Measurements from ENCODE around the gene GABPB1. TPM values are rescaled to one million over a fixed set of nuclear protein-coding genes. Genes with fewer than 3 reads are reported as not detected.
A peak's percentile ranks its signal among the peaks of the same experiment; 100 is the strongest.

Gene GABPB1
- total and polyA plus RNA-seq, 7 donors, result 5.4 to 17.5 (median 11.4) TPM

DNA sequence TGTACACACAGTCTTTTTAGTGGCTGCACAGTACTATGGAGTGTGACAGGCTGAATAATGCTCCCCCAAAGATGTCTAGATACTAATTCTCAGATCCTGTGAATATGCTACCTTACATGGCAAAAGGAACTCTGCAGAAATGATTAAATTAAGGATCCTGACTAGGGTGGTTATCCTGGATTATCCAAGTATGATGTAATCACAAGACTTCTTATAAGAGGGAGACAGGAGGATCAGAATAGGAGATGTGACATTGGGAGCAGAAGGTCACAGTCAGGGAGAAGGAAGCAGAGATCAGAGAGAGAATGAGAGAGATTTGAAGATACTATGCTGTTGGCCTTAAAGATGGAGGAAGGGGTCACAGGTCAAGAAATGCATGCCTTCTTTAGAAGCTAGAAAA lies 34.5 kb downstream of the GABPB1 start:
- Histone ChIP-seq H3K27ac (no peak overlapping the region), H3K36me3 (no peaks in the 10 kb centered on the region), H3K4me1 (no peaks in the 10 kb centered on the region), H3K27me3 (no peaks in the 10 kb centered on the region), H3K9me3 (no peaks in the 10 kb centered on the region), H3K4me3 (no peak overlapping the region)
- TF ChIP-seq POLR2AphosphoS5 (IDR thresholded peaks at IDR 0.05) (no peak), EP300 (IDR thresholded peaks at IDR 0.05) (no peak), POLR2A (IDR thresholded peaks at IDR 0.05) (no peak)
- TF ChIP-seq, protein P1, sequence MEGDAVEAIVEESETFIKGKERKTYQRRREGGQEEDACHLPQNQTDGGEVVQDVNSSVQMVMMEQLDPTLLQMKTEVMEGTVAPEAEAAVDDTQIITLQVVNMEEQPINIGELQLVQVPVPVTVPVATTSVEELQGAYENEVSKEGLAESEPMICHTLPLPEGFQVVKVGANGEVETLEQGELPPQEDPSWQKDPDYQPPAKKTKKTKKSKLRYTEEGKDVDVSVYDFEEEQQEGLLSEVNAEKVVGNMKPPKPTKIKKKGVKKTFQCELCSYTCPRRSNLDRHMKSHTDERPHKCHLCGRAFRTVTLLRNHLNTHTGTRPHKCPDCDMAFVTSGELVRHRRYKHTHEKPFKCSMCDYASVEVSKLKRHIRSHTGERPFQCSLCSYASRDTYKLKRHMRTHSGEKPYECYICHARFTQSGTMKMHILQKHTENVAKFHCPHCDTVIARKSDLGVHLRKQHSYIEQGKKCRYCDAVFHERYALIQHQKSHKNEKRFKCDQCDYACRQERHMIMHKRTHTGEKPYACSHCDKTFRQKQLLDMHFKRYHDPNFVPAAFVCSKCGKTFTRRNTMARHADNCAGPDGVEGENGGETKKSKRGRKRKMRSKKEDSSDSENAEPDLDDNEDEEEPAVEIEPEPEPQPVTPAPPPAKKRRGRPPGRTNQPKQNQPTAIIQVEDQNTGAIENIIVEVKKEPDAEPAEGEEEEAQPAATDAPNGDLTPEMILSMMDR (IDR thresholded peaks at IDR 0.05), result no peak
- no peak for DNase-seq
- intact Hi-C loops (cut with DNase I), result no loop called here

GRCh38 chr15:50318697-50319096 lies 36.3 kb downstream of the GABPB1 start:
- Histone ChIP-seq H3K4me1 (no peaks in the 10 kb centered on the region), H3K27me3 (no peaks in the 10 kb centered on the region), H3K27ac (no peak overlapping the region), H3K9me3 (no peaks in the 10 kb centered on the region), H3K36me3 (no peaks in the 10 kb centered on the region), H3K4me3 (no peak overlapping the region)
- 83 to 90% methylated on average over 4 of the region's 4 CpGs for WGBS, 2 donors
- intact Hi-C loops (cut with DNase I), result no loop called here
- DNase-seq, result no peak
- TF ChIP-seq EP300 (IDR thresholded peaks at IDR 0.05) (no peak), POLR2AphosphoS5 (IDR thresholded peaks at IDR 0.05) (no peak), POLR2A (IDR thresholded peaks at IDR 0.05) (no peak)
- TF ChIP-seq, protein P1 (IDR thresholded peaks at IDR 0.05), result no peak

DNA sequence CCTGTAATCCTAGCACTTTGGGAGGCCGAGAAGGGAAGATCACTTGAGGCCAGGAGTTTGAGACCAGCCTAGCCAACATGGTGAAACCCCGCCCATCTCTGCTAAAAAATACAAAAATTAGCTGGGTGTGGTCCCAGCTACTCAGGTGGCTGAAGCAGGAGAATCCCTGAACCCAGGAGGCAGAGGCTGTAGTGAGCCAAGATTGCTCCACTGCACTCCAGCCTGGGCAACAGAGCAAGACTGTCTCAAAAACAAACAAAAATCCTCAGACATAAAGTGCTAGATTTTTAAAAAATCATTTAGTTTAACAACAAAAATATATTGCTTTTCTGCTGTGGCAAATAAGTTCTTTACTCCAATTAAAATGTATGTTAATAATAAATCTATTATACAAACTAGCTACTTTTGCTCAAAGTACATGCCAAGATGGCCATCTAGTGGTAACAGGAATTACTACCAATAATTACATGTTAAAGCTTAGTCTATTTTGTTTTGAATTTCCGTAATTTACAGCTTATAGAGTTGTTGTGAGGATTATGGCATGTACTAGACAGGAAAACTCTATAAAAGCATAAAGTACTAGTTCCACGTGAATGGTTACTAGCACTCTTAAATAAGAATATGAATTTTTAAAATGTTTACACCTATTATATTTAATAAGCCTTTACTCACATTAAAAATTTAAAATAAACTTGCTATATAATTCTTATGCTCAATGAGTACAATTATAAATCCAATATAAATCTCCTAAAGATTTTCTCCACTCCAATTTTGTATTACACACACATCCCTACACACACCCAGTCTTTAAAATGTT lies 39.0 kb downstream of the GABPB1 start:
- Histone ChIP-seq H3K4me1 (no peaks in the 10 kb centered on the region), H3K27me3 (no peaks in the 10 kb centered on the region)

GRCh38 chr15:50312636-50313035 lies 42.4 kb downstream of the GABPB1 start:
- H3K9me3 ChIP-seq, result peaks cover 0 to 3% (median 0%) of the 10 kb centered on the region in 4 donors
- intact Hi-C loops (cut with DNase I), result no loop called here
- DNase-seq, result no peak
- H3K27ac ChIP-seq, result no peak overlapping the region
- H3K4me1 ChIP-seq, result no peaks in the 10 kb centered on the region
- no peak overlapping the region for H3K4me3 ChIP-seq
- no peaks in the 10 kb centered on the region for H3K27me3 ChIP-seq
- 88 to 90% methylated on average over 2 of the region's 2 CpGs for WGBS, 2 donors
- no peak for TF ChIP-seq POLR2AphosphoS5 (IDR thresholded peaks at IDR 0.05)
- TF ChIP-seq, protein P1 (IDR thresholded peaks at IDR 0.05), result no peak
- TF ChIP-seq EP300 (IDR thresholded peaks at IDR 0.05), result no peak
- no peak for TF ChIP-seq POLR2A (IDR thresholded peaks at IDR 0.05)
- peaks cover 0 to 6% (median 0%) of the 10 kb centered on the region in 4 donors for H3K36me3 ChIP-seq

More for the DNA sequence above, 39.0 kb downstream of the GABPB1 start:
- intact Hi-C loops (cut with DNase I), result no loop called here
- TF ChIP-seq, protein P1 (IDR thresholded peaks at IDR 0.05), result peak in 3 of 4 experiments; percentile 38 to 60 (median 54)
- no peak for TF ChIP-seq POLR2A (IDR thresholded peaks at IDR 0.05)
- WGBS, 2 donors, result 40 to 57% methylated on average over 4 of the region's 4 CpGs
- no peak overlapping the region for H3K4me3 ChIP-seq
- H3K9me3 ChIP-seq, result no peaks in the 10 kb centered on the region
- H3K36me3 ChIP-seq, result no peaks in the 10 kb centered on the region
- H3K27ac ChIP-seq, result no peak overlapping the region
- no peak for DNase-seq
